WTC11 (cell line): ENCODE measurements around the gene EVI5L.

Experiments
- CTCF ChIP-seq: fragments of 200-600 bp; IDR thresholded peaks from 2 replicates; pipeline ENCODE4 v1.8.0; 2022; ENCODE audit warnings: antibody characterized with exemption
- ESRRA ChIP-seq: sonication (generic); formaldehyde crosslinking; IDR thresholded peaks from 2 replicates; pipeline ENCODE4 v1.8.1; 2022; ENCODE audit warnings: mild to moderate bottlenecking, missing genetic modification reagents, borderline replicate concordance
- ETV6 ChIP-seq: sonication (generic); formaldehyde crosslinking; IDR thresholded peaks from 2 replicates; pipeline ENCODE4 v1.8.1; 2022; ENCODE audit warnings: mild to moderate bottlenecking, missing genetic modification reagents
- IRF1 ChIP-seq: sonication (generic); formaldehyde crosslinking; IDR thresholded peaks from 2 replicates; pipeline ENCODE4 v1.8.0; 2023; ENCODE audit warnings: missing genetic modification reagents
- NFYB ChIP-seq: sonication (generic); formaldehyde crosslinking; conservative IDR thresholded peaks from 2 replicates; pipeline ENCODE4 v1.8.0; 2022; ENCODE audit warnings: low read depth, missing genetic modification reagents
- TF ChIP-seq, protein P1 (sequence below): sonication (generic); formaldehyde crosslinking; conservative IDR thresholded peaks from 2 replicates; pipeline ENCODE4 v1.8.1; 2023; ENCODE audit warnings: mild to moderate bottlenecking, low read depth, missing genetic modification reagents, moderate library complexity
- TF ChIP-seq, protein P2 (sequence below): sonication (generic); formaldehyde crosslinking; IDR thresholded peaks from 2 replicates; pipeline ENCODE4 v1.8.0; 2023; ENCODE audit warnings: mild to moderate bottlenecking, missing genetic modification reagents

GRCh38 chr19:7833225-7834099, 3.4 kb downstream of the EVI5L start:
- TF ChIP-seq ETV6 (CRISPR knock-in tag) = no peak
- TF ChIP-seq, protein P1, sequence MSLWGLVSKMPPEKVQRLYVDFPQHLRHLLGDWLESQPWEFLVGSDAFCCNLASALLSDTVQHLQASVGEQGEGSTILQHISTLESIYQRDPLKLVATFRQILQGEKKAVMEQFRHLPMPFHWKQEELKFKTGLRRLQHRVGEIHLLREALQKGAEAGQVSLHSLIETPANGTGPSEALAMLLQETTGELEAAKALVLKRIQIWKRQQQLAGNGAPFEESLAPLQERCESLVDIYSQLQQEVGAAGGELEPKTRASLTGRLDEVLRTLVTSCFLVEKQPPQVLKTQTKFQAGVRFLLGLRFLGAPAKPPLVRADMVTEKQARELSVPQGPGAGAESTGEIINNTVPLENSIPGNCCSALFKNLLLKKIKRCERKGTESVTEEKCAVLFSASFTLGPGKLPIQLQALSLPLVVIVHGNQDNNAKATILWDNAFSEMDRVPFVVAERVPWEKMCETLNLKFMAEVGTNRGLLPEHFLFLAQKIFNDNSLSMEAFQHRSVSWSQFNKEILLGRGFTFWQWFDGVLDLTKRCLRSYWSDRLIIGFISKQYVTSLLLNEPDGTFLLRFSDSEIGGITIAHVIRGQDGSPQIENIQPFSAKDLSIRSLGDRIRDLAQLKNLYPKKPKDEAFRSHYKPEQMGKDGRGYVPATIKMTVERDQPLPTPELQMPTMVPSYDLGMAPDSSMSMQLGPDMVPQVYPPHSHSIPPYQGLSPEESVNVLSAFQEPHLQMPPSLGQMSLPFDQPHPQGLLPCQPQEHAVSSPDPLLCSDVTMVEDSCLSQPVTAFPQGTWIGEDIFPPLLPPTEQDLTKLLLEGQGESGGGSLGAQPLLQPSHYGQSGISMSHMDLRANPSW (CRISPR knock-in tag) = no peak
- no peak for TF ChIP-seq CTCF
- TF ChIP-seq, protein P2, sequence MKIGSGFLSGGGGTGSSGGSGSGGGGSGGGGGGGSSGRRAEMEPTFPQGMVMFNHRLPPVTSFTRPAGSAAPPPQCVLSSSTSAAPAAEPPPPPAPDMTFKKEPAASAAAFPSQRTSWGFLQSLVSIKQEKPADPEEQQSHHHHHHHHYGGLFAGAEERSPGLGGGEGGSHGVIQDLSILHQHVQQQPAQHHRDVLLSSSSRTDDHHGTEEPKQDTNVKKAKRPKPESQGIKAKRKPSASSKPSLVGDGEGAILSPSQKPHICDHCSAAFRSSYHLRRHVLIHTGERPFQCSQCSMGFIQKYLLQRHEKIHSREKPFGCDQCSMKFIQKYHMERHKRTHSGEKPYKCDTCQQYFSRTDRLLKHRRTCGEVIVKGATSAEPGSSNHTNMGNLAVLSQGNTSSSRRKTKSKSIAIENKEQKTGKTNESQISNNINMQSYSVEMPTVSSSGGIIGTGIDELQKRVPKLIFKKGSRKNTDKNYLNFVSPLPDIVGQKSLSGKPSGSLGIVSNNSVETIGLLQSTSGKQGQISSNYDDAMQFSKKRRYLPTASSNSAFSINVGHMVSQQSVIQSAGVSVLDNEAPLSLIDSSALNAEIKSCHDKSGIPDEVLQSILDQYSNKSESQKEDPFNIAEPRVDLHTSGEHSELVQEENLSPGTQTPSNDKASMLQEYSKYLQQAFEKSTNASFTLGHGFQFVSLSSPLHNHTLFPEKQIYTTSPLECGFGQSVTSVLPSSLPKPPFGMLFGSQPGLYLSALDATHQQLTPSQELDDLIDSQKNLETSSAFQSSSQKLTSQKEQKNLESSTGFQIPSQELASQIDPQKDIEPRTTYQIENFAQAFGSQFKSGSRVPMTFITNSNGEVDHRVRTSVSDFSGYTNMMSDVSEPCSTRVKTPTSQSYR (CRISPR knock-in tag) = no peak
- TF ChIP-seq NFYB = no peak
- no peak for TF ChIP-seq IRF1 (CRISPR knock-in tag)
- no peak for TF ChIP-seq ESRRA (CRISPR knock-in tag)
